ENCODE results near the gene SERPINA5. TPM values are rescaled to one million over a fixed set of nuclear protein-coding genes. Genes with fewer than 3 reads are reported as not detected.

SERPINA5 gene
- 0.15 TPM in 1 of 2 replicates, not detected in the other for total RNA-seq (2014; rRNA removed; shearing (Covaris generic))
- polyA plus RNA-seq (2014; cell fraction: nucleus; rRNA removed) = not detected in 2 replicates

- DNase-seq (ENCODE audit: extremely low read depth, low read depth) = no peak
These were observed at the start of gene SERPINA5 for GRCh38 chr14:94581127-94581999. TSS of gene SERPINA5 (plus strand) at chr14:94581426. CDS start at chr14:94587363, 5,937 bp downstream.

- no peak for DNase-seq (ENCODE audit: extremely low read depth, low read depth)
These were observed 48.8 kb upstream of the SERPINA5 start for GRCh38 chr14:94532447-94532846.

GRCh38 chr14:94535506-94535905 is 45.7 kb upstream of the SERPINA5 start:
- DNase-seq (ENCODE audit: extremely low read depth, low read depth) = no peak

- DNase-seq (ENCODE audit: extremely low read depth, low read depth) = no peak
These were observed 44.4 kb upstream of the SERPINA5 start for GRCh38 chr14:94536836-94537235.

- no peak for DNase-seq (ENCODE audit: extremely low read depth, low read depth)
These were observed 43.0 kb upstream of the SERPINA5 start for GRCh38 chr14:94538070-94538740.

- no peak for DNase-seq (ENCODE audit: extremely low read depth, low read depth)
These were observed 42.0 kb upstream of the SERPINA5 start for GRCh38 chr14:94539181-94539580.

- no peak for DNase-seq (ENCODE audit: extremely low read depth, low read depth)
These were observed 41.0 kb upstream of the SERPINA5 start for GRCh38 chr14:94540031-94540794.

- no peak for DNase-seq (ENCODE audit: extremely low read depth, low read depth)
These were observed 39.8 kb upstream of the SERPINA5 start for GRCh38 chr14:94541234-94541975.

- DNase-seq (ENCODE audit: extremely low read depth, low read depth) = no peak
These were observed 39.0 kb upstream of the SERPINA5 start for GRCh38 chr14:94542111-94542810.

GRCh38 chr14:94542811-94543440 is 38.3 kb upstream of the SERPINA5 start:
- DNase-seq (ENCODE audit: extremely low read depth, low read depth) = no peak

GRCh38 chr14:94543449-94544124 is 37.6 kb upstream of the SERPINA5 start:
- DNase-seq (ENCODE audit: extremely low read depth, low read depth) = no peak

- no peak for DNase-seq (ENCODE audit: extremely low read depth, low read depth)
These were observed 36.5 kb upstream of the SERPINA5 start for GRCh38 chr14:94544726-94545125.

GRCh38 chr14:94545131-94545841 is 35.9 kb upstream of the SERPINA5 start:
- DNase-seq (ENCODE audit: extremely low read depth, low read depth) = no peak

GRCh38 chr14:94547151-94547680 is 34.0 kb upstream of the SERPINA5 start:
- no peak for DNase-seq (ENCODE audit: extremely low read depth, low read depth)

- no peak for DNase-seq (ENCODE audit: extremely low read depth, low read depth)
These were observed 33.5 kb upstream of the SERPINA5 start for GRCh38 chr14:94547726-94548125.

GRCh38 chr14:94548131-94548998 is 32.9 kb upstream of the SERPINA5 start:
- DNase-seq (ENCODE audit: extremely low read depth, low read depth) = no peak

Data from NCI-H460 (cell line).